GM23248 (cell line): ENCODE measurements around the gene RETREG1.

Source experiments
- EZH2 ChIP-seq: fragments of 200-600 bp; sonication (generic); IDR thresholded peaks from 2 replicates; pipeline ENCODE4 v1.6.1; 2018; ENCODE audit warnings: antibody characterized with exemption, mild to moderate bottlenecking; ENCODE audit not compliant: insufficient read depth, poor library complexity, severe bottlenecking
- EZH2phosphoT487 ChIP-seq: fragments of 200-600 bp; sonication (generic); IDR thresholded peaks from 2 replicates; pipeline ENCODE4 v1.6.1; 2018; ENCODE audit warnings: antibody characterized with exemption, moderate library complexity, mild to moderate bottlenecking, low read depth; ENCODE audit not compliant: insufficient read depth

DNA sequence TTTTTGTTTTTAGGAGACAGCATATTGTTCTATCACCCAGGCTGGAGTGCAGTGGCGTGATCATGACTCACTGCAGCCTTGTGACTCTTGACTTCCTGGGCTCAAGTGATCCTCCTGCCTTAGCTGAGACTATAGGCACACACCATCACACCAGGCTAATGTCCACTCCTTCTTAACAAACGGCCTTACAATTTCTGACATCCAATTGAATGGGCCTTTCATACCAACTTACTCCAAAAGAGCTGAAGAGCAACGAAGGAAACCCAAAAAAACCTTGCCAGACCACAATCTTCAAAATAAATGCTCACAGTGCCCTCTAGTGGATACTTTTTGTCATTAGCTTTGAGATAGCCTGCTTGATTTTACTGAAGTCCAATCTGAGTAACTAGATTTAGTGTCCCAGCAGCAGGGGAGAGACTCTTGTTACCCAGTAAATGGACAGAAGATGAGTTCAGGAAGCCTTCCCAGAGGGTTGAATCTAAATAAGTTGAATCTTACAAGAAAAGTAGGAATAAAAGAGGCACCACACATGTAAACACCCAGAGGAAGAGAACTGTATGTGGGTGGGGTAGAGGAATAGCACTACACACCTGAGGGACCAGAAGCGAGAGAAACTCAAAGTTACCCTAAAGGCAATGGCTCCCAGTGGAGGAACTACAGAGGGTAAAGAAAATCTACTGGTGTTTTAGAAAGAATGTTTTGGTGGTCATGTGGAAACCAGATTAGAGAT lies 160.5 kb downstream of the RETREG1 start:
- TF ChIP-seq EZH2: no peak
- TF ChIP-seq EZH2phosphoT487: no peak
